Astrocyte (in vitro differentiated cells and primary cell): ENCODE results near the gene MYH3. TPM values are rescaled to one million over a fixed set of nuclear protein-coding genes. Genes with fewer than 3 reads are reported as not detected.

Experiments used
- DNase-seq: peaks from one replicate; pipeline ENCODE4 v3.0.0-alpha.2; 2010; ENCODE audit warnings: low read depth
- FAIRE-seq: peaks from 2 replicates; lab custom pipeline; 2011; peaks lifted over from hg19 to GRCh38; lab: Jason Lieb, UNC
- H2AFZ ChIP-seq: 2 replicates; pipeline ENCODE4 v1.6.0; 2012; ENCODE audit warnings: low read depth, low read length, inconsistent platforms
- H3K27ac ChIP-seq: 2 replicates; pipeline ENCODE4 v1.5.1; 2011; ENCODE audit warnings: low read depth, low read length, inconsistent platforms
- H3K27me3 ChIP-seq: 2 replicates; pipeline ENCODE4 v1.6.0; 2011; ENCODE audit warnings: low read length, inconsistent platforms; ENCODE audit not compliant: insufficient read depth
- H3K36me3 ChIP-seq: 2 replicates; pipeline ENCODE4 v1.5.1; 2011; ENCODE audit warnings: low read length, inconsistent platforms; ENCODE audit not compliant: insufficient read depth
- H3K4me1 ChIP-seq: 2 replicates; pipeline ENCODE4 v1.5.1; 2011; ENCODE audit warnings: low read length, inconsistent platforms; ENCODE audit not compliant: insufficient read depth
- H3K4me2 ChIP-seq: 2 replicates; pipeline ENCODE4 v1.6.0; 2012; ENCODE audit warnings: low read length, inconsistent platforms
- H3K4me3 ChIP-seq: 2 replicates; pipeline ENCODE4 v1.5.1; 2011; ENCODE audit warnings: low read depth, mild to moderate bottlenecking, low read length, inconsistent platforms; ENCODE audit not compliant: insufficient read depth
- H3K79me2 ChIP-seq: 2 replicates; pipeline ENCODE4 v1.6.0; 2012; ENCODE audit warnings: mild to moderate bottlenecking, low read length, inconsistent platforms; ENCODE audit not compliant: insufficient read depth
- H3K9ac ChIP-seq: 2 replicates; pipeline ENCODE4 v1.6.0; 2012; ENCODE audit warnings: mild to moderate bottlenecking, low read length, inconsistent platforms
- H3K9me3 ChIP-seq: 2 replicates; pipeline ENCODE4 v1.5.1; 2012; ENCODE audit warnings: low read depth, mild to moderate bottlenecking, low read length, inconsistent platforms; ENCODE audit not compliant: insufficient read depth
- H4K20me1 ChIP-seq: 2 replicates; pipeline ENCODE4 v1.6.0; 2012; ENCODE audit warnings: low read length, inconsistent platforms; ENCODE audit not compliant: insufficient read depth
- H3K27ac Mint-ChIP-seq: one replicate; pipeline ENCODE4 v1.8.0; 2021; ENCODE audit warnings: mild to moderate bottlenecking, mixed read lengths; ENCODE audit not compliant: unreplicated experiment
- H3K27me3 Mint-ChIP-seq: one replicate; pipeline ENCODE4 v1.8.0; 2021; ENCODE audit warnings: low read depth, mixed read lengths; ENCODE audit not compliant: unreplicated experiment
- H3K36me3 Mint-ChIP-seq: one replicate; pipeline ENCODE4 v1.8.0; 2021; ENCODE audit warnings: low read depth, mixed read lengths; ENCODE audit not compliant: unreplicated experiment
- H3K4me1 Mint-ChIP-seq: one replicate; pipeline ENCODE4 v1.8.0; 2021; ENCODE audit warnings: low read depth, mixed read lengths; ENCODE audit not compliant: unreplicated experiment
- H3K4me3 Mint-ChIP-seq: one replicate; pipeline ENCODE4 v1.8.0; 2021; ENCODE audit warnings: mild to moderate bottlenecking, moderate library complexity, mixed read lengths; ENCODE audit not compliant: unreplicated experiment
- H3K9me3 Mint-ChIP-seq: one replicate; pipeline ENCODE4 v1.8.0; 2021; ENCODE audit warnings: mild to moderate bottlenecking, mixed read lengths; ENCODE audit not compliant: unreplicated experiment
- CTCF ChIP-seq: IDR thresholded peaks from 2 replicates; pipeline ENCODE4 v1.5.1; 2011; ENCODE audit warnings: low read depth, mild to moderate bottlenecking, inconsistent platforms, low read length, moderate library complexity; ENCODE audit not compliant: insufficient read depth
- EZH2 ChIP-seq: IDR thresholded peaks from 2 replicates; pipeline ENCODE4 v1.6.1; 2012; ENCODE audit warnings: mild to moderate bottlenecking, low read length, inconsistent platforms; ENCODE audit not compliant: insufficient read depth
- total RNA-seq: library from RNA; stranded (reverse); gene quantifications from 2 replicates; pipeline ENCODE4 v1.2.1, GENCODE V29; 2021

Gene MYH3
- total RNA-seq, 1 donor from 2014 or later = 1.9 TPM

GRCh38 chr17:10683853-10684252, 26.7 kb upstream of the MYH3 start:
- TF ChIP-seq EZH2 = no peak
- peak; percentile 60 for TF ChIP-seq CTCF
- H3K79me2 ChIP-seq = peaks cover 12% of the 10 kb centered on the region
- no peak overlapping the region for H3K4me2 ChIP-seq
- H2AFZ ChIP-seq = no peak overlapping the region
- no peak overlapping the region for H3K27ac ChIP-seq
- H3K9ac ChIP-seq = no peak overlapping the region
- H3K27me3 ChIP-seq = no peaks in the 10 kb centered on the region
- Mint-ChIP-seq H3K4me1 (peaks cover 7% of the 10 kb centered on the region), H3K36me3 (peaks cover 9% of the 10 kb centered on the region), H3K9me3 (no peaks in the 10 kb centered on the region), H3K4me3 (no peak overlapping the region), H3K27ac (no peak overlapping the region), H3K27me3 (no peaks in the 10 kb centered on the region)
- H3K9me3 ChIP-seq = no peaks in the 10 kb centered on the region
- DNase-seq = peak; percentile 11
- no peak for FAIRE-seq
- H4K20me1 ChIP-seq = peaks cover 11% of the 10 kb centered on the region
- H3K4me3 ChIP-seq = no peak overlapping the region
- no peaks in the 10 kb centered on the region for H3K4me1 ChIP-seq
- H3K36me3 ChIP-seq = peaks cover 37% of the 10 kb centered on the region

GRCh38 chr17:10681866-10682446, 24.8 kb upstream of the MYH3 start:
- Histone ChIP-seq H3K9ac (no peak overlapping the region), H3K4me1 (no peaks in the 10 kb centered on the region), H3K27ac (peak overlapping the region; percentile 7), H2AFZ (no peak overlapping the region), H4K20me1 (no peaks in the 10 kb centered on the region), H3K4me3 (no peak overlapping the region), H3K4me2 (no peak overlapping the region), H3K9me3 (no peaks in the 10 kb centered on the region), H3K36me3 (peaks cover 33% of the 10 kb centered on the region), H3K27me3 (no peaks in the 10 kb centered on the region), H3K79me2 (no peaks in the 10 kb centered on the region)
- H3K36me3 Mint-ChIP-seq = peaks cover 11% of the 10 kb centered on the region
- no peaks in the 10 kb centered on the region for H3K27me3 Mint-ChIP-seq
- peak; percentile 92 for DNase-seq
- H3K9me3 Mint-ChIP-seq = no peaks in the 10 kb centered on the region
- peak; percentile 41 for FAIRE-seq
- H3K4me3 Mint-ChIP-seq = no peak overlapping the region
- H3K27ac Mint-ChIP-seq = peak overlapping the region; percentile 6
- peaks cover 7% of the 10 kb centered on the region for H3K4me1 Mint-ChIP-seq
- TF ChIP-seq CTCF (no peak), EZH2 (no peak)

DNA sequence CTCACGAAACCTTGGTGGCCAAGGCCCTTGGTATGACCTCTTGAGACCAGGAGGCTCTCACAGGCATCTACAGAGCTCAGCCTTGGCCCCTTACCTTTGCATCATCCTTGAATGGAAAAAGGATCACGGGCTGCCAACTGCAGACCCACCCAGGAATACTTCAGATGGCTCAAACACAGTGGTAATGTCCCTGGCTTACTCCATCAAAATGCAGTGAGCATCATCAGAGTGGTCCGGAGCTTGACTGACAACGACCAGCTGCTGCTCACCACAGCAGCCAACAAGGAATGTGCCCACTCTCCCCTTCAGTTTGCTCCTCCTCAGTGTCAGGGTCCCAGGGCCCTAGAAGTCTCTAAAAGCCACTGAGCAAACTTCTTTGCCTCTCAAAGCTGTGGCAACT, 17.6 kb upstream of the MYH3 start:
- Mint-ChIP-seq H3K27me3 (no peaks in the 10 kb centered on the region), H3K36me3 (peaks cover 2% of the 10 kb centered on the region), H3K27ac (no peak overlapping the region), H3K9me3 (no peaks in the 10 kb centered on the region), H3K4me3 (no peak overlapping the region), H3K4me1 (no peaks in the 10 kb centered on the region)
- Histone ChIP-seq H4K20me1 (no peaks in the 10 kb centered on the region), H3K4me2 (no peak overlapping the region), H3K9ac (no peak overlapping the region), H3K9me3 (no peaks in the 10 kb centered on the region), H3K4me1 (no peaks in the 10 kb centered on the region), H3K27ac (no peak overlapping the region), H3K36me3 (peaks cover 9% of the 10 kb centered on the region), H3K4me3 (no peak overlapping the region), H3K27me3 (no peaks in the 10 kb centered on the region), H2AFZ (no peak overlapping the region), H3K79me2 (no peaks in the 10 kb centered on the region)
- DNase-seq (no peak), FAIRE-seq (no peak)
- TF ChIP-seq EZH2 (no peak), CTCF (no peak)
